Keratinocyte (primary cell): Measurements from ENCODE around the gene GPR83. TPM values are rescaled to one million over a fixed set of nuclear protein-coding genes. Genes with fewer than 3 reads are reported as not detected.

Experiments used
- DNase-seq: peaks from one replicate; pipeline ENCODE4 v3.0.0-alpha.2; 2011; ENCODE audit warnings: low read depth, missing footprints, low spot score
- FAIRE-seq: peaks from 2 replicates; lab custom pipeline; 2011; peaks lifted over from hg19 to GRCh38; lab: Jason Lieb, UNC
- H2AFZ ChIP-seq: 2 replicates; pipeline ENCODE4 v1.6.0; 2012; ENCODE audit warnings: low read length, control low read depth, inconsistent platforms; ENCODE audit not compliant: control insufficient read depth
- H3K27ac ChIP-seq: 2 replicates; pipeline ENCODE4 v1.5.1; 2011; ENCODE audit warnings: low read length; ENCODE audit not compliant: control insufficient read depth, insufficient read depth
- H3K27me3 ChIP-seq: 3 replicates; pipeline ENCODE4 v1.6.0; 2011; ENCODE audit warnings: low read length; ENCODE audit not compliant: control insufficient read depth, insufficient read depth; ENCODE audit errors: extremely low read depth
- H3K36me3 ChIP-seq, 2 experiments: 2 replicates in 1 of 2; 3 replicates in 1 of 2; pipeline ENCODE4 v1.5.1; 2011; ENCODE audit warnings: low read length in 2 of 2, mild to moderate bottlenecking in 1 of 2; ENCODE audit not compliant: control insufficient read depth in 2 of 2, insufficient read depth in 2 of 2; ENCODE audit errors: extremely low read depth in 1 of 2
- H3K4me1 ChIP-seq: 3 replicates; pipeline ENCODE4 v1.5.1; 2011; ENCODE audit warnings: low read length; ENCODE audit not compliant: control insufficient read depth, insufficient read depth; ENCODE audit errors: extremely low read depth
- H3K4me2 ChIP-seq: 3 replicates; pipeline ENCODE4 v1.6.0; 2011; ENCODE audit warnings: low read depth, low read length; ENCODE audit not compliant: control insufficient read depth, insufficient read depth; ENCODE audit errors: extremely low read depth
- H3K4me3 ChIP-seq, 3 experiments: fragments of 200-600 bp in 1 of 3; sonication (generic) in 1 of 3; 2 replicates in 2 of 3; 3 replicates in 1 of 3; pipeline ENCODE4 v1.5.1; 2011 to 2016; ENCODE audit warnings: low read length in 3 of 3, mild to moderate bottlenecking in 3 of 3, control low read depth in 2 of 3, inconsistent platforms in 1 of 3, low read depth in 1 of 3, mixed read lengths in 1 of 3, mixed run types in 1 of 3, moderate library complexity in 1 of 3; ENCODE audit not compliant: control insufficient read depth in 2 of 3, insufficient read depth in 2 of 3; ENCODE audit errors: extremely low read depth in 1 of 3
- H3K79me2 ChIP-seq: 2 replicates; pipeline ENCODE4 v1.6.0; 2012; ENCODE audit warnings: low read length; ENCODE audit not compliant: control insufficient read depth, insufficient read depth
- H3K9ac ChIP-seq: 3 replicates; pipeline ENCODE4 v1.6.0; 2011; ENCODE audit warnings: low read length; ENCODE audit not compliant: control insufficient read depth, insufficient read depth; ENCODE audit errors: extremely low read depth
- H3K9me1 ChIP-seq: 3 replicates; pipeline ENCODE4 v1.6.0; 2011; ENCODE audit warnings: low read length; ENCODE audit not compliant: control insufficient read depth, insufficient read depth; ENCODE audit errors: extremely low read depth
- H3K9me3 ChIP-seq: 2 replicates; pipeline ENCODE4 v1.5.1; 2012; ENCODE audit warnings: low read depth, low read length; ENCODE audit not compliant: control insufficient read depth
- H4K20me1 ChIP-seq: 3 replicates; pipeline ENCODE4 v1.6.0; 2011; ENCODE audit warnings: low read length; ENCODE audit not compliant: control insufficient read depth, insufficient read depth; ENCODE audit errors: extremely low read depth
- CTCF ChIP-seq, 3 experiments: IDR thresholded peaks in 1 of 3; conservative IDR thresholded peaks in 1 of 3; optimal IDR thresholded peaks in 1 of 3; 2 replicates in 2 of 3; 3 replicates in 1 of 3; pipeline versions ENCODE3 to v1.5.1; 2011; ENCODE audit warnings: low read length in 3 of 3, mild to moderate bottlenecking in 3 of 3, moderate library complexity in 2 of 3, control low read depth in 1 of 3, inconsistent platforms in 1 of 3; ENCODE audit not compliant: insufficient read depth in 2 of 3; ENCODE audit errors: extremely low read depth in 1 of 3
- EZH2 ChIP-seq: IDR thresholded peaks from one replicate; pipeline ENCODE4 v1.6.1; 2012; ENCODE audit warnings: inconsistent platforms, mild to moderate bottlenecking, low read length, moderate library complexity
- dilution Hi-C: fragments of 300-500 bp; cut with MboI; formaldehyde crosslinking; loops from one replicate; pipeline ENCODE4 v1.7.0; 2020; ENCODE audit warnings: low sequenced_read_pairs; ENCODE audit not compliant: extremely low pct_ligation_motif_present
- polyA plus RNA-seq, 5 experiments: library from polyadenylated mRNA; depleted of rRNA in 3 of 5; stranded (reverse) in 3 of 5; stranded (forward) in 1 of 5; unstranded in 1 of 5; fragments of >200 nt; gene quantifications; 1 replicate in 1 of 5; 2 replicates in 3 of 5; 3 replicates in 1 of 5; pipeline versions ENCODE4 v1.2.1 to v1.2.3, GENCODE V29; 2011 to 2012; ENCODE audit warnings: missing spikeins in 2 of 5, low read depth in 1 of 5, low replicate concordance in 1 of 5

GPR83 gene
- polyA plus RNA-seq, 1 donor (not counting 4 experiments of a cell fraction or from before 2014, with no cell fraction given): 0.04 TPM

GRCh38 chr11:94336033-94336432, 65.2 kb downstream of the GPR83 start:
- DNase-seq (no peak), FAIRE-seq (no peak)
- H3K79me2 ChIP-seq: no peaks in the 10 kb centered on the region
- H3K4me1 ChIP-seq: peaks cover under 1% of the 10 kb centered on the region
- no peaks in the 10 kb centered on the region for H3K36me3 ChIP-seq
- no peak overlapping the region for H3K4me3 ChIP-seq
- H3K9me1 ChIP-seq: no peaks in the 10 kb centered on the region
- H4K20me1 ChIP-seq: no peaks in the 10 kb centered on the region
- H3K9ac ChIP-seq: no peak overlapping the region
- H3K9me3 ChIP-seq: no peaks in the 10 kb centered on the region
- H3K27ac ChIP-seq: no peak overlapping the region
- peaks cover 3% of the 10 kb centered on the region for H3K27me3 ChIP-seq
- TF ChIP-seq CTCF (optimal IDR thresholded peaks at IDR 0.05 in 1 of 3, IDR thresholded peaks at IDR 0.05 in 1 of 3, conservative IDR thresholded peaks at IDR 0.05 in 1 of 3; ENCODE audit: extremely low read depth in 1 of 3, insufficient read depth in 2 of 3, low read length in 3 of 3): no peak
- no peak for TF ChIP-seq EZH2
- dilution Hi-C loops: no loop called here
- no peak overlapping the region for H2AFZ ChIP-seq
- H3K4me2 ChIP-seq: no peak overlapping the region

- Histone ChIP-seq H3K9me1 (no peaks in the 10 kb centered on the region), H3K9ac (no peak overlapping the region), H3K4me3 (no peak overlapping the region), H3K4me1 (peaks cover 3% of the 10 kb centered on the region), H3K9me3 (no peaks in the 10 kb centered on the region), H3K4me2 (no peak overlapping the region), H3K27me3 (peaks cover 7% of the 10 kb centered on the region), H3K27ac (no peak overlapping the region), H2AFZ (no peak overlapping the region), H4K20me1 (no peaks in the 10 kb centered on the region), H3K79me2 (no peaks in the 10 kb centered on the region), H3K36me3 (no peaks in the 10 kb centered on the region)
- no peak for FAIRE-seq
- dilution Hi-C loops: no loop called here
- no peak for DNase-seq
- TF ChIP-seq EZH2 (no peak), CTCF (optimal IDR thresholded peaks at IDR 0.05 in 1 of 3, IDR thresholded peaks at IDR 0.05 in 1 of 3, conservative IDR thresholded peaks at IDR 0.05 in 1 of 3; ENCODE audit: extremely low read depth in 1 of 3, insufficient read depth in 2 of 3, low read length in 3 of 3) (no peak)
Measured at GRCh38 chr11:94332814-94333213, 68.4 kb downstream of the GPR83 start.
